Caco-2 (cell line): ENCODE measurements around the gene KRT81. TPM values are rescaled to one million over a fixed set of nuclear protein-coding genes. Genes with fewer than 3 reads are reported as not detected.
A peak's percentile ranks its signal among the peaks of the same experiment; 100 is the strongest.

Experiments used
- BruUV-seq: library from RNA; stranded (reverse); fragments of 400-500 nt; replicated peaks from 2 replicates; lab custom pipeline; 2021; lab: Mats Ljungman, UMichigan
- CTCF ChIA-PET: fragments of 300-600 bp; sonication (Branson Sonifier 250); formaldehyde crosslinking; loops from one replicate; lab custom pipeline; 2022; ENCODE audit warnings: antibody characterized with exemption; lab: Charles Lee
- POLR2A ChIA-PET: fragments of 300-600 bp; sonication (Branson Sonifier 250); formaldehyde crosslinking; loops from one replicate; lab custom pipeline; 2022; ENCODE audit warnings: antibody characterized with exemption; lab: Charles Lee
- DNase-seq, 2 experiments: peaks; one replicate each; pipeline versions ENCODE4 v3.0.0 to v3.0.0-alpha.2; 2020 to 2022
- H3K27me3 ChIP-seq: replicated peaks from 2 replicates; pipeline ENCODE4 v1.6.0; 2011; ENCODE audit warnings: low read length; ENCODE audit not compliant: control insufficient read depth, insufficient read depth
- H3K36me3 ChIP-seq: 2 replicates; pipeline ENCODE4 v1.5.1; 2011; ENCODE audit warnings: low read length; ENCODE audit not compliant: control insufficient read depth, insufficient read depth
- H3K4me1 ChIP-seq: fragments of 250-450 bp; sonication (Bioruptor Pico); 2 replicates; pipeline ENCODE4 v1.5.1; 2020; ENCODE audit warnings: mild to moderate bottlenecking
- H3K4me3 ChIP-seq: 2 replicates; pipeline ENCODE4 v1.5.1; 2011; ENCODE audit warnings: low read depth, mild to moderate bottlenecking, control low read depth, low read length
- H3K9me3 ChIP-seq: fragments of 250-450 bp; sonication (Bioruptor Pico); 2 replicates; pipeline ENCODE4 v1.5.1; 2020; ENCODE audit warnings: mild to moderate bottlenecking, moderate library complexity
- H3K27ac Mint-ChIP-seq: one replicate; pipeline ENCODE4 v1.8.0; 2022; ENCODE audit warnings: mixed read lengths; ENCODE audit not compliant: unreplicated experiment
- H3K27me3 Mint-ChIP-seq: one replicate; pipeline ENCODE4 v1.8.0; 2022; ENCODE audit warnings: mixed read lengths; ENCODE audit not compliant: insufficient read depth, unreplicated experiment
- H3K36me3 Mint-ChIP-seq: one replicate; pipeline ENCODE4 v1.8.0; 2022; ENCODE audit warnings: mild to moderate bottlenecking, mixed read lengths; ENCODE audit not compliant: insufficient read depth, unreplicated experiment
- H3K4me1 Mint-ChIP-seq: one replicate; pipeline ENCODE4 v1.8.0; 2022; ENCODE audit warnings: low read depth, mixed read lengths; ENCODE audit not compliant: unreplicated experiment
- H3K4me3 Mint-ChIP-seq: one replicate; pipeline ENCODE4 v1.8.0; 2022; ENCODE audit warnings: mild to moderate bottlenecking, moderate library complexity, mixed read lengths; ENCODE audit not compliant: unreplicated experiment
- H3K9me3 Mint-ChIP-seq: one replicate; pipeline ENCODE4 v1.8.0; 2022; ENCODE audit warnings: mixed read lengths; ENCODE audit not compliant: unreplicated experiment
- CTCF ChIP-seq, 2 experiments: fragments of 200-600 bp in 1 of 2; IDR thresholded peaks; 1 replicate in 1 of 2; 2 replicates in 1 of 2; pipeline versions ENCODE4 v1.5.1 to v1.8.0; 2011 to 2022; ENCODE audit warnings: antibody characterized with exemption in 1 of 2, control low read depth in 1 of 2, inconsistent platforms in 1 of 2, low read depth in 1 of 2, low read length in 1 of 2, mild to moderate bottlenecking in 1 of 2, moderate library complexity in 1 of 2; ENCODE audit not compliant: insufficient read depth in 1 of 2, severe bottlenecking in 1 of 2, unreplicated experiment in 1 of 2
- intact Hi-C: fragments of 100-400 bp; cut with micrococcal nuclease; formaldehyde crosslinking; loops from one replicate; pipeline ENCODE4 v1.10.0; 2022; ENCODE audit not compliant: unreplicated experiment
- total RNA-seq: library from RNA; stranded (reverse); gene quantifications from 2 replicates; pipeline ENCODE4 v1.2.3, GENCODE V29; 2022

Gene KRT81
- total RNA-seq, 1 experiment from 2014 or later: 0.45 TPM

- no peaks in the 10 kb centered on the region for H3K36me3 ChIP-seq
- no peak overlapping the region for H3K4me3 ChIP-seq
- no TSS peak for BruUV-seq
- intact Hi-C loops: no loop called here
- peaks cover 33% of the 10 kb centered on the region for H3K4me1 ChIP-seq
- POLR2A ChIA-PET: interaction anchor here (0.7 to 0.8 kb wide), 2 partner anchors 132 to 1347 kb away, joined by 4 to 11 read pairs; no protein-coding TSS in a partner anchor
- H3K4me1 Mint-ChIP-seq: peaks cover 27% of the 10 kb centered on the region
- CTCF ChIA-PET: interaction anchor here (0.6 to 2.7 kb wide), 18 partner anchors 9 to 123 kb away, joined by 3 to 9 read pairs (median 4); no protein-coding TSS in a partner anchor
- DNase-seq: peak; percentile 63 to 83
- peak overlapping the region; percentile 70 for H3K4me3 Mint-ChIP-seq
- H3K9me3 ChIP-seq: no peaks in the 10 kb centered on the region
- TF ChIP-seq CTCF (IDR thresholded peaks at IDR 0.05; ENCODE audit: insufficient read depth in 1 of 2, low read depth in 1 of 2, low read length in 1 of 2, severe bottlenecking in 1 of 2, unreplicated experiment in 1 of 2): peak; percentile 75 to 86
- no peaks in the 10 kb centered on the region for H3K27me3 Mint-ChIP-seq
- H3K9me3 Mint-ChIP-seq: no peaks in the 10 kb centered on the region
- H3K36me3 Mint-ChIP-seq: no peaks in the 10 kb centered on the region
- peak overlapping the region; percentile 89 for H3K27ac Mint-ChIP-seq
- H3K27me3 ChIP-seq: no peaks in the 10 kb centered on the region
Observed at GRCh38 chr12:52278575-52279421, 12.5 kb downstream of the KRT81 start.

GRCh38 chr12:52277486-52278245, 13.7 kb downstream of the KRT81 start:
- DNase-seq: no peak
- Histone ChIP-seq H3K36me3 (no peaks in the 10 kb centered on the region), H3K9me3 (no peaks in the 10 kb centered on the region), H3K4me3 (no peak overlapping the region), H3K27me3 (no peaks in the 10 kb centered on the region), H3K4me1 (peaks cover 33% of the 10 kb centered on the region)
- intact Hi-C loops: no loop called here
- no peak for TF ChIP-seq CTCF (IDR thresholded peaks at IDR 0.05; ENCODE audit: insufficient read depth in 1 of 2, low read depth in 1 of 2, low read length in 1 of 2, severe bottlenecking in 1 of 2, unreplicated experiment in 1 of 2)
- Mint-ChIP-seq H3K4me1 (peaks cover 24% of the 10 kb centered on the region), H3K27me3 (peaks cover 3% of the 10 kb centered on the region), H3K4me3 (no peak overlapping the region), H3K36me3 (no peaks in the 10 kb centered on the region), H3K9me3 (no peaks in the 10 kb centered on the region), H3K27ac (no peak overlapping the region)
- POLR2A ChIA-PET: interaction anchor here (0.7 kb wide), 1 partner anchor 30 kb away, joined by 6 read pairs; no protein-coding TSS in a partner anchor
- CTCF ChIA-PET: interaction anchor here (0.7 to 2.7 kb wide), 4 partner anchors 8 to 56 kb away, joined by 4 to 9 read pairs (median 6); no protein-coding TSS in a partner anchor
- BruUV-seq: no TSS peak

- no peak overlapping the region for H3K27ac Mint-ChIP-seq
- Histone ChIP-seq H3K36me3 (no peaks in the 10 kb centered on the region), H3K4me3 (no peak overlapping the region), H3K4me1 (peaks cover 22% of the 10 kb centered on the region), H3K9me3 (no peaks in the 10 kb centered on the region), H3K27me3 (no peaks in the 10 kb centered on the region)
- peaks cover 8% of the 10 kb centered on the region for H3K9me3 Mint-ChIP-seq
- peaks cover 5% of the 10 kb centered on the region for H3K27me3 Mint-ChIP-seq
- CTCF ChIA-PET: no interaction called here
- DNase-seq: no peak
- intact Hi-C loops: no loop called here
- no peak overlapping the region for H3K4me3 Mint-ChIP-seq
- POLR2A ChIA-PET: no interaction called here
- no TSS peak for BruUV-seq
- no peaks in the 10 kb centered on the region for H3K36me3 Mint-ChIP-seq
- peaks cover 21% of the 10 kb centered on the region for H3K4me1 Mint-ChIP-seq
- TF ChIP-seq CTCF (IDR thresholded peaks at IDR 0.05; ENCODE audit: insufficient read depth in 1 of 2, low read depth in 1 of 2, low read length in 1 of 2, severe bottlenecking in 1 of 2, unreplicated experiment in 1 of 2): no peak
Observed at GRCh38 chr12:52275686-52276085, 15.6 kb downstream of the KRT81 start.
